Heart left ventricle (tissue), 13 donors: ENCODE data around the gene ZNF212.

ENCODE experiments used
- POLR2A ChIP-seq, 2 donors: fragments of 450-650 bp; IDR thresholded peaks; one replicate each; pipeline ENCODE4 v1.6.1; 2017; ENCODE audit warnings: antibody characterized with exemption in 2 of 2, mild to moderate bottlenecking in 2 of 2, moderate library complexity in 2 of 2
- TF ChIP-seq, protein P1 (sequence below), 12 donors: fragments of 200-600 bp; sonication (generic) in 4 of 12; IDR thresholded peaks; one replicate each; pipeline versions ENCODE4 v1.5.0 to v1.8.0; 2018 to 2022; ENCODE audit warnings: antibody characterized with exemption in 12 of 12, mild to moderate bottlenecking in 5 of 12
- donor health status: ischemic (EF 13 %, LVEDD 7.1; RV severe dilation, severe dysfunction).
- donor health status: DM: no; HTN: yes; CAD: no.
- donor health status: DM: no; HTN: no; CAD: no.
- donor health status: ischemic (EF 25% LVEDD 6.9; RV normal size, moderate dysfunction).
- donor health status: ischemic (EF 25% LVEDD 5.7; RV mildly dilated, moderate dysfunction).
- donor health status: ischemic (EF 35%, LVEDD 5.7; RV mildly dilated, moderate dysfunction).
- donor health status: nonischemic (EF 11% LVEDD 7.7; RV severe dilation, severe dysfunction).
- donor health status: DM: yes; HTN: yes; CAD: no.
- donor health status: PGD.
- donor health status: ischemic (EF 29% LVEDD 5.4; RV normal size, mild dysfunction).
- donor health status: nonischemic (EF 23%, LVEDD 6.1; RV moderate dilation, normal function).

DNA sequence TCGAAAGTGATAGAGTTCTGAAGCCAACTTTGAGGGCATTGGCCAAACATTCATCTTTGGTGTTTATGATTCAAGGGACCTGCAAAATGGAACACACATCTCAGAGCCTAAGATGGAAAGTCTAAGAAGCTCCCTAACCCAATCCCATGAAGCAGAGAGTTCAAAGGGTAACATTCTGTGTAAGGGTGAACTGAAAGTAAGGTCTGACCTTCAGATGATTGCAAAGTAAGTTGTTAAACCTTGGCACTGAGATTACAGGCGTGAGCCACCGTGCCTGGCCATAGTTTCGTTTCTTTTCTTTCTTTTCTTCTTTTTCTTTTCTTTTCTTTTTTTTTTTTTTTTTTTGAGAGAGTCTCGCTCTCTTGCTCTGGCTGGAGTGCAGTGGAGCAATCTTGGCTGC, 2.2 kb downstream of the ZNF212 start:
- TF ChIP-seq, protein P1, sequence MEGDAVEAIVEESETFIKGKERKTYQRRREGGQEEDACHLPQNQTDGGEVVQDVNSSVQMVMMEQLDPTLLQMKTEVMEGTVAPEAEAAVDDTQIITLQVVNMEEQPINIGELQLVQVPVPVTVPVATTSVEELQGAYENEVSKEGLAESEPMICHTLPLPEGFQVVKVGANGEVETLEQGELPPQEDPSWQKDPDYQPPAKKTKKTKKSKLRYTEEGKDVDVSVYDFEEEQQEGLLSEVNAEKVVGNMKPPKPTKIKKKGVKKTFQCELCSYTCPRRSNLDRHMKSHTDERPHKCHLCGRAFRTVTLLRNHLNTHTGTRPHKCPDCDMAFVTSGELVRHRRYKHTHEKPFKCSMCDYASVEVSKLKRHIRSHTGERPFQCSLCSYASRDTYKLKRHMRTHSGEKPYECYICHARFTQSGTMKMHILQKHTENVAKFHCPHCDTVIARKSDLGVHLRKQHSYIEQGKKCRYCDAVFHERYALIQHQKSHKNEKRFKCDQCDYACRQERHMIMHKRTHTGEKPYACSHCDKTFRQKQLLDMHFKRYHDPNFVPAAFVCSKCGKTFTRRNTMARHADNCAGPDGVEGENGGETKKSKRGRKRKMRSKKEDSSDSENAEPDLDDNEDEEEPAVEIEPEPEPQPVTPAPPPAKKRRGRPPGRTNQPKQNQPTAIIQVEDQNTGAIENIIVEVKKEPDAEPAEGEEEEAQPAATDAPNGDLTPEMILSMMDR (IDR thresholded peaks at IDR 0.05): no peak
- TF ChIP-seq POLR2A (IDR thresholded peaks at IDR 0.05): no peak
